HCT116 (cell line): ENCODE measurements around the gene FGFRL1. TPM values are rescaled to one million over a fixed set of nuclear protein-coding genes. Genes with fewer than 3 reads are reported as not detected.

Experiments used
- ATAC-seq: fragments of 200-7000 bp; cut with Tn5 transposase; 2 replicates; pipeline ENCODE4 v1.9.1; 2020; ENCODE audit warnings: mild to moderate bottlenecking, moderate library complexity
- BruUV-seq: library from RNA; stranded (reverse); fragments of 400-500 nt; replicated peaks from 2 replicates; lab custom pipeline; 2021; lab: Mats Ljungman, UMichigan
- CTCF ChIA-PET: fragments of 300-600 bp; sonication (Branson Sonifier 250); formaldehyde crosslinking; loops from one replicate; lab custom pipeline; 2021; ENCODE audit warnings: antibody characterized with exemption; lab: Charles Lee
- POLR2A ChIA-PET: fragments of 300-600, 350-600 bp; sonication (Branson Sonifier 250); formaldehyde crosslinking; loops from one replicate; lab custom pipeline; 2021; ENCODE audit warnings: antibody characterized with exemption; lab: Charles Lee
- RAD21 ChIA-PET, 2 experiments: fragments of 300-600 bp; sonication (Branson Sonifier 250); formaldehyde crosslinking; loops; one replicate each; lab custom pipeline; 2023; ENCODE audit warnings: low total read pairs in 2 of 2; ENCODE audit not compliant: uncharacterized antibody in 2 of 2, unreplicated experiment in 2 of 2, low non-redundant PET in 1 of 2; lab: Charles Lee
- DNase-seq: peaks from one replicate; pipeline ENCODE4 v3.0.0-alpha.2; 2010; ENCODE audit warnings: low read depth, low spot score
- H2AFZ ChIP-seq: fragments of 200-600 bp; shearing (Covaris generic), sonication (generic); 2 replicates; pipeline ENCODE4 v1.6.1; 2017; ENCODE audit warnings: low read depth, mixed run types, mixed read lengths, antibody characterized with exemption, low read length; ENCODE audit not compliant: poor library complexity, severe bottlenecking
- H3K27ac ChIP-seq: 2 replicates; pipeline ENCODE4 v1.5.1; 2012; ENCODE audit warnings: low read depth, low read length
- H3K27me3 ChIP-seq: fragments of 200-600 bp; sonication (generic); 2 replicates; pipeline ENCODE4 v1.6.1; 2016; ENCODE audit warnings: mixed run types, low read length, mixed read lengths; ENCODE audit not compliant: insufficient read depth
- H3K36me3 ChIP-seq, 2 experiments: fragments of 200-500 bp in 1 of 2; fragments of 200-600 bp in 1 of 2; sonication (Bioruptor generic) in 1 of 2; sonication (generic) in 1 of 2; 2 replicates each; pipeline versions ENCODE4 v1.5.1 to v1.6.1; 2014 to 2016; ENCODE audit warnings: low read length in 2 of 2, inconsistent platforms in 1 of 2, mixed read lengths in 1 of 2, mixed run types in 1 of 2; ENCODE audit not compliant: insufficient read depth in 2 of 2, control insufficient read depth in 1 of 2
- H3K4me1 ChIP-seq, 2 experiments: fragments of 200-600 bp in 1 of 2; sonication (generic) in 1 of 2; 2 replicates each; pipeline versions ENCODE4 v1.5.1 to v1.6.1; 2012 to 2017; ENCODE audit warnings: low read length in 2 of 2, inconsistent platforms in 1 of 2, mild to moderate bottlenecking in 1 of 2, mixed read lengths in 1 of 2, mixed run types in 1 of 2, moderate library complexity in 1 of 2; ENCODE audit not compliant: insufficient read depth in 2 of 2, control insufficient read depth in 1 of 2
- H3K4me2 ChIP-seq: fragments of 200-600 bp; sonication (generic); 2 replicates; pipeline ENCODE4 v1.6.1; 2017; ENCODE audit warnings: mixed run types, low read length, mixed read lengths
- H3K4me3 ChIP-seq, 2 experiments: fragments of 200-600 bp in 1 of 2; sonication (generic) in 1 of 2; replicated peaks in 1 of 2; 2 replicates each; pipeline ENCODE4 v1.5.1; 2011 to 2016; ENCODE audit warnings: low read length in 2 of 2, control low read depth in 1 of 2, low read depth in 1 of 2, mild to moderate bottlenecking in 1 of 2, mixed read lengths in 1 of 2, mixed run types in 1 of 2
- H3K79me2 ChIP-seq: fragments of 200-600 bp; sonication (generic); 2 replicates; pipeline ENCODE4 v1.6.1; 2017; ENCODE audit warnings: mild to moderate bottlenecking, mixed run types, low read length, moderate library complexity, mixed read lengths; ENCODE audit not compliant: insufficient read depth
- H3K9ac ChIP-seq: fragments of 200-600 bp; sonication (generic); 2 replicates; pipeline ENCODE4 v1.6.1; 2016; ENCODE audit warnings: low read length, mixed read lengths
- H3K9me2 ChIP-seq: fragments of 200-600 bp; sonication (generic), shearing (Covaris generic); 2 replicates; pipeline ENCODE4 v1.6.1; 2017; ENCODE audit warnings: mixed run types, mild to moderate bottlenecking, moderate library complexity; ENCODE audit not compliant: insufficient read depth
- H3K9me3 ChIP-seq, 2 experiments: fragments of 200-500 bp in 1 of 2; fragments of 200-600 bp in 1 of 2; sonication (Bioruptor generic) in 1 of 2; sonication (generic) in 1 of 2; 2 replicates each; pipeline ENCODE4 v1.6.1; 2014 to 2017; ENCODE audit warnings: low read length in 2 of 2, mixed read lengths in 2 of 2, inconsistent platforms in 1 of 2, low read depth in 1 of 2, mild to moderate bottlenecking in 1 of 2, mixed run types in 1 of 2, moderate library complexity in 1 of 2; ENCODE audit not compliant: control insufficient read depth in 1 of 2, insufficient read depth in 1 of 2
- H4K20me1 ChIP-seq: fragments of 200-600 bp; sonication (generic), shearing (Covaris generic); 2 replicates; pipeline ENCODE4 v1.6.1; 2017; ENCODE audit warnings: mixed run types, mild to moderate bottlenecking, moderate library complexity; ENCODE audit not compliant: insufficient read depth
- EGR1 ChIP-seq: IDR thresholded peaks from 2 replicates; pipeline ENCODE4 v1.6.1; 2012; ENCODE audit warnings: low read depth
- EZH2 ChIP-seq: fragments of 200-600 bp; sonication (generic); IDR thresholded peaks from 2 replicates; pipeline ENCODE4 v1.6.1; 2017; ENCODE audit warnings: antibody characterized with exemption, mixed run types
- FOSL1 ChIP-seq: IDR thresholded peaks from 2 replicates; pipeline ENCODE4 v1.6.1; 2012; ENCODE audit warnings: low read depth
- POLR2A ChIP-seq: IDR thresholded peaks from 2 replicates; pipeline ENCODE4 v1.7.0; 2011; ENCODE audit warnings: borderline replicate concordance; ENCODE audit not compliant: insufficient read depth, insufficient read length; ENCODE audit errors: extremely low read depth
- POLR2AphosphoS5 ChIP-seq: IDR thresholded peaks from 2 replicates; pipeline ENCODE4 v1.6.1; 2011; ENCODE audit warnings: mild to moderate bottlenecking, low read depth, low read length, moderate library complexity
- RAD21 ChIP-seq: IDR thresholded peaks from 2 replicates; pipeline ENCODE4 v1.6.1; 2012; ENCODE audit warnings: low read depth, mild to moderate bottlenecking
- SRF ChIP-seq: IDR thresholded peaks from 2 replicates; pipeline ENCODE4 v1.6.1; 2012; ENCODE audit warnings: low read depth
- TCF7L2 ChIP-seq: IDR thresholded peaks from 2 replicates; pipeline ENCODE4 v1.7.0; 2011; ENCODE audit warnings: borderline replicate concordance, inconsistent platforms; ENCODE audit not compliant: insufficient read depth, insufficient read length; ENCODE audit errors: extremely low read depth
- YY1 ChIP-seq: IDR thresholded peaks from 2 replicates; pipeline ENCODE4 v1.6.1; 2011; ENCODE audit warnings: low read length, low read depth, moderate library complexity, mild to moderate bottlenecking; ENCODE audit not compliant: insufficient replicate concordance; ENCODE audit errors: extremely low read depth
- ZFX ChIP-seq: fragments of 450-650 bp; IDR thresholded peaks from 2 replicates; pipeline ENCODE4 v1.6.1; 2017
- ZNF274 ChIP-seq: fragments of 200-500 bp; sonication (Bioruptor generic); IDR thresholded peaks from 2 replicates; pipeline ENCODE4 v1.6.1; 2014; ENCODE audit warnings: mild to moderate bottlenecking, low read depth, low read length, inconsistent platforms
- intact Hi-C: fragments of 100-400 bp; cut with micrococcal nuclease; formaldehyde crosslinking; loops from 2 replicates; pipeline ENCODE4 v1.10.0; 2022
- total RNA-seq: library from RNA; stranded (reverse); gene quantifications from one replicate; pipeline ENCODE4 v1.2.1, GENCODE V29; 2021; ENCODE audit not compliant: unreplicated experiment
- TF ChIP-seq, protein P1 (sequence below): IDR thresholded peaks from 2 replicates; pipeline ENCODE4 v1.6.1; 2012
- TF ChIP-seq, protein P2 (sequence below): IDR thresholded peaks from 2 replicates; pipeline ENCODE4 v1.6.1; 2011; ENCODE audit warnings: mild to moderate bottlenecking, low read length, moderate library complexity; ENCODE audit not compliant: insufficient replicate concordance; ENCODE audit errors: extremely low read depth
- TF ChIP-seq, protein P3 (sequence below): IDR thresholded peaks from 2 replicates; pipeline ENCODE4 v1.6.1; 2012; ENCODE audit warnings: low read depth
- TF ChIP-seq, protein P4 (sequence below): IDR thresholded peaks from 2 replicates; pipeline ENCODE4 v1.6.1; 2012

Gene FGFRL1
- total RNA-seq, 1 experiment from 2014 or later: 91.1 TPM

DNA sequence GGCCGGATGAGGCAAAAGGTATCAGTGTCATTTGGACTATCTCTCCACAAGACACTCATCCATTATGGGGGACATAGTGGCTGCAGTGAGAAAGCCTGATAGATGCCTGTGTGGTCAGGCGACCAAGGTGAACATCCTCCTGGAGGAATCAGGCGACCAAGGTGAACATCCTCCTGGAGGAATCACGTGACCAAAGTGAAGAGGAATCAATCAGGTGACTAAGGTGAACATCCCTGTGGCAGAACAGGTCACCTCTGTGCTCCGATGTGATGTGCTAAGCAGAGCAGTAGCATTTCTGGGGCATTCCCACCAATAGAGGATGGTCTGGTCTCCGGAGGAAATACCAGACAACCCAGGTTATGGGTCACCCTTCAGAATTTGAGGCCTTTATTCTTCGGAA, 58.0 kb downstream of the FGFRL1 start:
- no peak overlapping the region for H3K4me2 ChIP-seq
- no peaks in the 10 kb centered on the region for H3K36me3 ChIP-seq
- H4K20me1 ChIP-seq: no peaks in the 10 kb centered on the region
- RAD21 ChIA-PET: no interaction called here
- H3K27me3 ChIP-seq: 0 out of 2 replicates have a peak, but pooled peaks cover 3% of the 10 kb centered on the region
- intact Hi-C loops: no loop called here
- TF ChIP-seq YY1 (no peak), ZFX (no peak), EGR1 (no peak), TCF7L2 (no peak), RAD21 (no peak), POLR2AphosphoS5 (no peak), FOSL1 (no peak), ZNF274 (no peak), EZH2 (no peak), POLR2A (no peak), SRF (no peak)
- TF ChIP-seq, protein P1, sequence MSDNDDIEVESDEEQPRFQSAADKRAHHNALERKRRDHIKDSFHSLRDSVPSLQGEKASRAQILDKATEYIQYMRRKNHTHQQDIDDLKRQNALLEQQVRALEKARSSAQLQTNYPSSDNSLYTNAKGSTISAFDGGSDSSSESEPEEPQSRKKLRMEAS: no peak
- TF ChIP-seq, protein P2, sequence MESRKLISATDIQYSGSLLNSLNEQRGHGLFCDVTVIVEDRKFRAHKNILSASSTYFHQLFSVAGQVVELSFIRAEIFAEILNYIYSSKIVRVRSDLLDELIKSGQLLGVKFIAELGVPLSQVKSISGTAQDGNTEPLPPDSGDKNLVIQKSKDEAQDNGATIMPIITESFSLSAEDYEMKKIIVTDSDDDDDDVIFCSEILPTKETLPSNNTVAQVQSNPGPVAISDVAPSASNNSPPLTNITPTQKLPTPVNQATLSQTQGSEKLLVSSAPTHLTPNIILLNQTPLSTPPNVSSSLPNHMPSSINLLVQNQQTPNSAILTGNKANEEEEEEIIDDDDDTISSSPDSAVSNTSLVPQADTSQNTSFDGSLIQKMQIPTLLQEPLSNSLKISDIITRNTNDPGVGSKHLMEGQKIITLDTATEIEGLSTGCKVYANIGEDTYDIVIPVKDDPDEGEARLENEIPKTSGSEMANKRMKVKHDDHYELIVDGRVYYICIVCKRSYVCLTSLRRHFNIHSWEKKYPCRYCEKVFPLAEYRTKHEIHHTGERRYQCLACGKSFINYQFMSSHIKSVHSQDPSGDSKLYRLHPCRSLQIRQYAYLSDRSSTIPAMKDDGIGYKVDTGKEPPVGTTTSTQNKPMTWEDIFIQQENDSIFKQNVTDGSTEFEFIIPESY: no peak
- TF ChIP-seq, protein P3, sequence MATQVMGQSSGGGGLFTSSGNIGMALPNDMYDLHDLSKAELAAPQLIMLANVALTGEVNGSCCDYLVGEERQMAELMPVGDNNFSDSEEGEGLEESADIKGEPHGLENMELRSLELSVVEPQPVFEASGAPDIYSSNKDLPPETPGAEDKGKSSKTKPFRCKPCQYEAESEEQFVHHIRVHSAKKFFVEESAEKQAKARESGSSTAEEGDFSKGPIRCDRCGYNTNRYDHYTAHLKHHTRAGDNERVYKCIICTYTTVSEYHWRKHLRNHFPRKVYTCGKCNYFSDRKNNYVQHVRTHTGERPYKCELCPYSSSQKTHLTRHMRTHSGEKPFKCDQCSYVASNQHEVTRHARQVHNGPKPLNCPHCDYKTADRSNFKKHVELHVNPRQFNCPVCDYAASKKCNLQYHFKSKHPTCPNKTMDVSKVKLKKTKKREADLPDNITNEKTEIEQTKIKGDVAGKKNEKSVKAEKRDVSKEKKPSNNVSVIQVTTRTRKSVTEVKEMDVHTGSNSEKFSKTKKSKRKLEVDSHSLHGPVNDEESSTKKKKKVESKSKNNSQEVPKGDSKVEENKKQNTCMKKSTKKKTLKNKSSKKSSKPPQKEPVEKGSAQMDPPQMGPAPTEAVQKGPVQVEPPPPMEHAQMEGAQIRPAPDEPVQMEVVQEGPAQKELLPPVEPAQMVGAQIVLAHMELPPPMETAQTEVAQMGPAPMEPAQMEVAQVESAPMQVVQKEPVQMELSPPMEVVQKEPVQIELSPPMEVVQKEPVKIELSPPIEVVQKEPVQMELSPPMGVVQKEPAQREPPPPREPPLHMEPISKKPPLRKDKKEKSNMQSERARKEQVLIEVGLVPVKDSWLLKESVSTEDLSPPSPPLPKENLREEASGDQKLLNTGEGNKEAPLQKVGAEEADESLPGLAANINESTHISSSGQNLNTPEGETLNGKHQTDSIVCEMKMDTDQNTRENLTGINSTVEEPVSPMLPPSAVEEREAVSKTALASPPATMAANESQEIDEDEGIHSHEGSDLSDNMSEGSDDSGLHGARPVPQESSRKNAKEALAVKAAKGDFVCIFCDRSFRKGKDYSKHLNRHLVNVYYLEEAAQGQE: no peak
- TF ChIP-seq, protein P4, sequence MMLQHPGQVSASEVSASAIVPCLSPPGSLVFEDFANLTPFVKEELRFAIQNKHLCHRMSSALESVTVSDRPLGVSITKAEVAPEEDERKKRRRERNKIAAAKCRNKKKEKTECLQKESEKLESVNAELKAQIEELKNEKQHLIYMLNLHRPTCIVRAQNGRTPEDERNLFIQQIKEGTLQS: no peak
- no TSS peak for BruUV-seq
- H3K4me3 ChIP-seq: no peak overlapping the region
- POLR2A ChIA-PET: no interaction called here
- CTCF ChIA-PET: no interaction called here
- no peaks in the 10 kb centered on the region for H3K9me2 ChIP-seq
- H3K9ac ChIP-seq: no peak overlapping the region
- ATAC-seq (no peak), DNase-seq (no peak)
- H3K27ac ChIP-seq: no peak overlapping the region
- no peaks in the 10 kb centered on the region for H3K79me2 ChIP-seq
- no peaks in the 10 kb centered on the region for H3K9me3 ChIP-seq
- no peak overlapping the region for H2AFZ ChIP-seq
- peaks cover 3 to 11% of the 10 kb centered on the region in 2 experiments; a peak in 3 of 4 replicates for H3K4me1 ChIP-seq
